Mesendoderm (in vitro differentiated cells): ENCODE results near the gene RUNX2.

ENCODE experiments used
- DNase-seq: peaks from one replicate; pipeline ENCODE4 v3.0.0; 2013
- H2AK5ac ChIP-seq: 2 replicates; pipeline ENCODE4 v1.6.1; 2013; ENCODE audit warnings: low read length, inconsistent platforms
- H2BK120ac ChIP-seq: 2 replicates; pipeline ENCODE4 v1.6.1; 2013; ENCODE audit warnings: low read depth, mild to moderate bottlenecking, low read length, moderate library complexity, mixed read lengths
- H2BK15ac ChIP-seq: replicated peaks from 2 replicates; pipeline ENCODE4 v1.6.1; 2013; ENCODE audit warnings: low read depth, mild to moderate bottlenecking, moderate library complexity
- H2BK5ac ChIP-seq: 2 replicates; pipeline ENCODE4 v1.6.1; 2013; ENCODE audit warnings: low read length, inconsistent platforms
- H3K18ac ChIP-seq: 2 replicates; pipeline ENCODE4 v1.6.1; 2013; ENCODE audit warnings: mild to moderate bottlenecking, low read length, mixed read lengths
- H3K23ac ChIP-seq: one replicate; pipeline ENCODE4 v1.6.1; 2013; ENCODE audit warnings: low read length
- H3K27ac ChIP-seq: 2 replicates; pipeline ENCODE4 v1.5.1; 2013; ENCODE audit warnings: low read depth, mild to moderate bottlenecking, inconsistent platforms, low read length, moderate library complexity
- H3K27me3 ChIP-seq: 2 replicates; pipeline ENCODE4 v1.6.1; 2013; ENCODE audit warnings: low read length, control low read depth, mild to moderate bottlenecking, inconsistent platforms; ENCODE audit not compliant: insufficient read depth, poor library complexity
- H3K36me3 ChIP-seq: 2 replicates; pipeline ENCODE4 v1.6.1; 2013; ENCODE audit warnings: low read length, inconsistent platforms; ENCODE audit not compliant: control insufficient read depth, insufficient read depth
- H3K4ac ChIP-seq: one replicate; pipeline ENCODE4 v1.6.1; 2013; ENCODE audit warnings: low read depth, mild to moderate bottlenecking, low read length, moderate library complexity
- H3K4me1 ChIP-seq: 2 replicates; pipeline ENCODE4 v1.6.1; 2013; ENCODE audit warnings: low read depth, low read length, inconsistent platforms; ENCODE audit not compliant: control insufficient read depth
- H3K4me2 ChIP-seq: 2 replicates; pipeline ENCODE4 v1.6.1; 2013; ENCODE audit warnings: low read length
- H3K4me3 ChIP-seq: 2 replicates; pipeline ENCODE4 v1.5.1; 2013; ENCODE audit warnings: mild to moderate bottlenecking, low read length
- H3K56ac ChIP-seq: one replicate; pipeline ENCODE4 v1.6.1; 2013; ENCODE audit warnings: low read length
- H3K79me1 ChIP-seq: 2 replicates; pipeline ENCODE4 v1.6.1; 2013; ENCODE audit warnings: low read length, inconsistent platforms
- H3K79me2 ChIP-seq: 2 replicates; pipeline ENCODE4 v1.6.1; 2013; ENCODE audit warnings: mild to moderate bottlenecking, low read length; ENCODE audit not compliant: control insufficient read depth, insufficient read depth
- H3K9ac ChIP-seq: 2 replicates; pipeline ENCODE4 v1.6.1; 2013; ENCODE audit warnings: low read length, inconsistent platforms
- H4K5ac ChIP-seq: one replicate; pipeline ENCODE4 v1.6.1; 2013; ENCODE audit warnings: low read length
- H4K8ac ChIP-seq: one replicate; pipeline ENCODE4 v1.6.1; 2013; ENCODE audit warnings: low read depth, mild to moderate bottlenecking, control low read depth, low read length, moderate library complexity
- WGBS: extraction: QIAGEN DNeasy Blood & Tissue Kit; methylation state at CpG from one replicate; pipeline ENCODE4 v1.1.7; 2013; ENCODE audit warnings: low lambda C conversion rate, missing lambda C conversion rate; ENCODE audit not compliant: insufficient coverage; ENCODE audit errors: extremely low coverage; 5-methylcytosine and 5-hydroxymethylcytosine counted together

RUNX2 gene

DNA sequence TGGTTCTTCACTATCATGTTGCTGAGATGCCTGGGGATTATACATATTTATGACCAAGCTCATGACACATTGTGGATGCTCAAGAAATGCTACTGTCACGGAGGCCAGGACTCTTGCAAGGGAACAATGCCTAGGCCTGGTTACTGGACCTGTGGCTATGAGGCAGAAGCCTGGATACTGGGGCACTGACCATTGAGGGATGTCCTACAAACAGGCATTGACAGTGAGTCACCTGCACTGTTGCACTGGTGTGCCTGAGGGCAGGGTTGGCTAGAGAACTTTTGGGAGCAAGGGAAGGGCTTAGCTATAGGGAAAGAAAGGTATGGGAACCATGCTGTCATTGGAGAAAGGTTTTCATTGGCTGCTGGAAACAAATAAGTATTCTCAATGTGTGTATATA, 362.7 kb downstream of the RUNX2 start:
- no peak overlapping the region for H3K27ac ChIP-seq
- H3K4ac ChIP-seq: no peak overlapping the region
- no peak overlapping the region for H3K4me2 ChIP-seq
- no peak for DNase-seq
- no peaks in the 10 kb centered on the region for H3K79me1 ChIP-seq
- no peak overlapping the region for H2AK5ac ChIP-seq
- no peak overlapping the region for H3K4me3 ChIP-seq
- H3K27me3 ChIP-seq: no peaks in the 10 kb centered on the region
- no peak overlapping the region for H3K56ac ChIP-seq
- no peak overlapping the region for H2BK5ac ChIP-seq
- no peaks in the 10 kb centered on the region for H3K4me1 ChIP-seq
- H4K8ac ChIP-seq: no peak overlapping the region
- H3K9ac ChIP-seq: no peak overlapping the region
- H3K18ac ChIP-seq: no peak overlapping the region
- H2BK120ac ChIP-seq: no peak overlapping the region
- H3K79me2 ChIP-seq: no peaks in the 10 kb centered on the region
- no peaks in the 10 kb centered on the region for H3K36me3 ChIP-seq
- H2BK15ac ChIP-seq: no peak overlapping the region
- H4K5ac ChIP-seq: no peak overlapping the region
- no CpG with 5 or more reads among the region's 1 CpG for WGBS
- no peak overlapping the region for H3K23ac ChIP-seq

DNA sequence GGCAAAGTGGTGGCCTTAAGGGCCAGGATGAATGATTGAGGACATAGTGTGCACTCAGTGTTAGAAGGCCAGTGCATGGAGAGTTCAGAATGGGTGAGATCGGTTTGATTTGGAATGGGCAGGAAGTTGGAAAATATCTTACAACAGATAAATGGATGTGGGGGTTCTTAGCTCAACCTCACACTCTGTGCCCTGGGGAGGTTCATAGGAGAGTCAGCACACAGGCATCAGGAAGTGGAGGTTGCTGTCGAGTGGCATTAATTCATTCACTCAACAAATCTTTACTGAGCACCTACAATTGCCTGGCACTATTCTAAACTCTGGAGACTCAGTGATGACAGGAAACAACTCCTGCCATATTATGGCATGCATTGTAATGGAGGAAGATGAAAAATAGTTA, 363.3 kb downstream of the RUNX2 start:
- Histone ChIP-seq H3K36me3 (no peaks in the 10 kb centered on the region), H3K9ac (no peak overlapping the region), H2AK5ac (no peak overlapping the region), H3K4ac (no peak overlapping the region), H4K8ac (no peak overlapping the region), H3K27me3 (no peaks in the 10 kb centered on the region), H2BK15ac (no peak overlapping the region), H4K5ac (no peak overlapping the region), H3K23ac (no peak overlapping the region), H3K27ac (no peak overlapping the region), H2BK5ac (no peak overlapping the region), H3K79me2 (no peaks in the 10 kb centered on the region), H3K56ac (no peak overlapping the region), H3K79me1 (no peaks in the 10 kb centered on the region), H2BK120ac (no peak overlapping the region), H3K4me2 (no peak overlapping the region), H3K18ac (no peak overlapping the region), H3K4me3 (no peak overlapping the region), H3K4me1 (no peaks in the 10 kb centered on the region)
- no peak for DNase-seq
- no CpG with 5 or more reads among the region's 2 CpGs for WGBS

DNA sequence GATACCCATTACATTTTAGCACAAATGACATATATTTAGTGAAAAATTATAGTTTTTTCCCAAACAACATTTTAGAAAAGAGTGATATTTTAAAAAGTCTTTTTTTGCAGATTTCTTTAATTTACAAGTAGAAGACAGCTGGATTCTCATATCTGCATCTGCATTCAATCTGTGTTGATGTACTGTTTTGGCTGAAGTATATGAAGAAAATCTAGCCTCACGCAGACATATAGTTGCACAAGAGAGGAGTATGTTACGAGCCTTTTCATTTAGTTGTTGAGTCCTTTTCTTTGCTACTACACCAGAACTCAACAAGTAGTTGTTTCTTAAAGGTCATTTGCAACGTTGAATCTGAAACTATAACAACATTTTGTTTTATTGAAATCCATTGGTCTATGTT, 363.9 kb downstream of the RUNX2 start:
- Histone ChIP-seq H3K23ac (no peak overlapping the region), H3K4ac (no peak overlapping the region), H3K79me2 (no peaks in the 10 kb centered on the region), H3K56ac (no peak overlapping the region), H3K4me3 (no peak overlapping the region), H3K9ac (no peak overlapping the region), H3K27ac (no peak overlapping the region), H3K79me1 (no peaks in the 10 kb centered on the region), H3K4me2 (no peak overlapping the region), H3K18ac (no peak overlapping the region), H2BK120ac (no peak overlapping the region), H4K8ac (no peak overlapping the region), H3K36me3 (no peaks in the 10 kb centered on the region), H2BK15ac (no peak overlapping the region), H3K27me3 (no peaks in the 10 kb centered on the region), H3K4me1 (no peaks in the 10 kb centered on the region), H4K5ac (no peak overlapping the region), H2AK5ac (no peak overlapping the region), H2BK5ac (no peak overlapping the region)
- WGBS: no CpG with 5 or more reads among the region's 3 CpGs
- no peak for DNase-seq

DNA sequence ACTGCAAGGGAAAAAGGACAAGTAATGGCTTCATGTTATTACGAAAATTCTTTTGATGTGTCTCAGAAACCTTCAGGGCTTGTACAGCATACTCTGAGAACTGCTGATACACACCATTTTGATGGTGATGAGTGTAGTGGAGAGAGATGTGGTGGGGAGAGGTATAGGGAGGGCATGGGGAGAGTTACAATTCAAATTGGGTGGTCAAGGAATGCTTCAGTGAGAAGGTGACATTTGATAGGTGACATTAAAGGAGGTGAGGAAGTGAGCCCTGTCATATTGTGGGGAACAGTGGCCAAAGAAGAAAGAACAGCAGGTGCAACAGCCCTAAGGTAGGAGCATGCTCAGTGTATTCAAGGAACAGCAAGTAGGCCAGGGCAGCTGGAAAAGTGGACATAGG, 368.6 kb downstream of the RUNX2 start:
- Histone ChIP-seq H3K79me2 (no peaks in the 10 kb centered on the region), H3K27ac (no peak overlapping the region), H3K18ac (no peak overlapping the region), H3K4me3 (no peak overlapping the region), H3K4me2 (no peak overlapping the region), H3K56ac (no peak overlapping the region), H3K79me1 (no peaks in the 10 kb centered on the region), H3K4me1 (no peaks in the 10 kb centered on the region), H4K5ac (no peak overlapping the region), H2BK15ac (no peak overlapping the region), H3K23ac (no peak overlapping the region), H3K36me3 (no peaks in the 10 kb centered on the region), H2BK120ac (no peak overlapping the region), H3K27me3 (no peaks in the 10 kb centered on the region), H4K8ac (no peak overlapping the region), H2AK5ac (no peak overlapping the region), H3K4ac (no peak overlapping the region), H3K9ac (no peak overlapping the region), H2BK5ac (no peak overlapping the region)
- WGBS: no CpG with 5 or more reads among the region's 1 CpG
- no peak for DNase-seq

DNA sequence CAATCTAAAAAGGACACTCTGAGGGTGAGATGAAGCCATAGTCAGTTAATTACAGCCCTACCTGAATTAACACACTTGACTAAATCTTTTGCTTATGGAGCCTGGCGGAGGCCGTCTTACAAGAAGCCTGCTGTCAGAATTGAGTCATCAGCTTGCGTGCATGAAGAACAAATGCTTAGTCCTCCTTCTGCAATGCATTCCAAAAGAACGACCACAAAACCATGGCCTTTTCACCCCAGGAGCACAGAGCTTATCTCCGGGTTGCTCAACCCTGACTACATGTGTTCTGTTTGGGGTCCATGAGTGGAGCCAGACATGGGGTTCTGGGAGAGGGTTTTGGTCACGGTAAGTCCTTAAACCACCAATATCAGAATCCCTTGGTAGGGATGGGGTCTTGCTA, 369.5 kb downstream of the RUNX2 start:
- H3K9ac ChIP-seq: no peak overlapping the region
- no CpG with 5 or more reads among the region's 6 CpGs for WGBS
- no peak overlapping the region for H3K4ac ChIP-seq
- no peak overlapping the region for H3K4me2 ChIP-seq
- H3K27ac ChIP-seq: no peak overlapping the region
- H3K4me3 ChIP-seq: no peak overlapping the region
- H2BK5ac ChIP-seq: no peak overlapping the region
- no peak overlapping the region for H3K18ac ChIP-seq
- no peak overlapping the region for H3K23ac ChIP-seq
- peak; percentile 36 for DNase-seq
- no peaks in the 10 kb centered on the region for H3K4me1 ChIP-seq
- no peak overlapping the region for H4K8ac ChIP-seq
- no peaks in the 10 kb centered on the region for H3K79me1 ChIP-seq
- no peaks in the 10 kb centered on the region for H3K79me2 ChIP-seq
- H4K5ac ChIP-seq: no peak overlapping the region
- H3K27me3 ChIP-seq: no peaks in the 10 kb centered on the region
- no peak overlapping the region for H2AK5ac ChIP-seq
- H3K36me3 ChIP-seq: no peaks in the 10 kb centered on the region
- H3K56ac ChIP-seq: no peak overlapping the region
- H2BK15ac ChIP-seq: no peak overlapping the region
- H2BK120ac ChIP-seq: no peak overlapping the region

- Histone ChIP-seq H3K36me3 (no peaks in the 10 kb centered on the region), H3K27me3 (no peaks in the 10 kb centered on the region), H3K56ac (no peak overlapping the region), H2AK5ac (no peak overlapping the region), H3K79me2 (no peaks in the 10 kb centered on the region), H3K4me2 (no peak overlapping the region), H3K27ac (no peak overlapping the region), H3K4me3 (no peak overlapping the region), H2BK120ac (no peak overlapping the region), H3K4me1 (no peaks in the 10 kb centered on the region), H4K5ac (no peak overlapping the region), H3K9ac (no peak overlapping the region), H3K79me1 (no peaks in the 10 kb centered on the region), H2BK5ac (no peak overlapping the region), H3K23ac (no peak overlapping the region), H2BK15ac (no peak overlapping the region), H4K8ac (no peak overlapping the region), H3K4ac (no peak overlapping the region), H3K18ac (no peak overlapping the region)
- no CpG with 5 or more reads among the region's 2 CpGs for WGBS
- no peak for DNase-seq
Measured at GRCh38 chr6:45698046-45698445, 369.9 kb downstream of the RUNX2 start.
